Peyer's patch (tissue), 4 donors: ENCODE measurements around the gene SLC7A10.

ENCODE experiments used
- CTCF ChIP-seq, 6 experiments: fragments of 450-650 bp in 4 of 6; fragments of 200-600 bp in 2 of 6; sonication (generic) in 1 of 6; IDR thresholded peaks; one replicate each; pipeline ENCODE4 v1.5.1; 2017 to 2019; ENCODE audit warnings: antibody characterized with exemption in 6 of 6, mild to moderate bottlenecking in 3 of 6, moderate library complexity in 1 of 6
- POLR2A ChIP-seq, 2 donors: fragments of 450-650 bp; IDR thresholded peaks; one replicate each; pipeline ENCODE4 v1.5.1; 2017; ENCODE audit warnings: antibody characterized with exemption in 2 of 2, mild to moderate bottlenecking in 2 of 2, moderate library complexity in 2 of 2

GRCh38 chr19:33248954-33249613 is 23.4 kb upstream of the SLC7A10 start:
- no peak for TF ChIP-seq CTCF (IDR thresholded peaks at IDR 0.05)
- no peak for TF ChIP-seq POLR2A (IDR thresholded peaks at IDR 0.05)
